ENCODE data around the gene ZNF587. TPM values are rescaled to one million over a fixed set of nuclear protein-coding genes. Genes with fewer than 3 reads are reported as not detected.

The ZNF587 gene
- total and polyA plus RNA-seq, 2 of the 8 experiments (the other 6 are each of a cell fraction or from before 2014, with no cell fraction given), result 18.1 to 42.1 TPM

- TF ChIP-seq EGR1 (IDR thresholded peaks at IDR 0.05; ENCODE audit: borderline replicate concordance, low read depth, low read length), result no peak
- no peak for TF ChIP-seq SIN3A (conservative IDR thresholded peaks at IDR 0.05 in 1 of 2, IDR thresholded peaks at IDR 0.05 in 1 of 2; ENCODE audit: low read depth in 1 of 2, low read length in 2 of 2)
- no peak for TF ChIP-seq YY1 (IDR thresholded peaks at IDR 0.05; ENCODE audit: low read depth, low read length)
- TF ChIP-seq EZH2 (IDR thresholded peaks at IDR 0.05; ENCODE audit: low read depth, low read length, severe bottlenecking), result no peak
- TF ChIP-seq SAP30 (IDR thresholded peaks at IDR 0.05; ENCODE audit: insufficient read depth, insufficient replicate concordance, low read length), result no peak
Measured at GRCh38 chr19:57816652-57817051, 33.0 kb upstream of the ZNF587 start (continued).

Data from H1 (cell line).